A549 (cell line): Measurements from ENCODE around the gene DNAJC7. TPM values are rescaled to one million over a fixed set of nuclear protein-coding genes. Genes with fewer than 3 reads are reported as not detected.
A peak's percentile ranks its signal among the peaks of the same experiment; 100 is the strongest.

ENCODE experiments used
- ATAC-seq, 2 experiments: fragments of 200-7000 bp in 1 of 2; fragments of >200 bp in 1 of 2; cut with Nextera tagmentation in 1 of 2; cut with Tn5 transposase in 1 of 2; 3 replicates each; pipeline versions ENCODE4 v1.8.0 to v1.9.1; 2018 to 2020; ENCODE audit warnings: mild to moderate bottlenecking in 1 of 2, moderate library complexity in 1 of 2
- CTCF ChIA-PET: fragments of 300-600 bp; sonication (Branson Sonifier 250); formaldehyde crosslinking; extraction: SDS; loops from one replicate; lab custom pipeline; 2021; ENCODE audit warnings: antibody characterized with exemption, inconsistent platforms; lab: Yijun Ruan, JAX
- POLR2A ChIA-PET: fragments of 350-600 bp; formaldehyde crosslinking; extraction: SDS; loops from one replicate; lab custom pipeline; 2021; ENCODE audit warnings: antibody characterized with exemption, inconsistent platforms; lab: Yijun Ruan, JAX
- DNase-seq, 2 experiments: peaks; one replicate each; pipeline versions ENCODE4 v3.0.0 to v3.0.0-alpha.2; 2011 to 2016; ENCODE audit warnings: low read depth in 1 of 2, low spot score in 1 of 2
- FAIRE-seq: peaks from 2 replicates; lab custom pipeline; 2011; peaks lifted over from hg19 to GRCh38; lab: Jason Lieb, UNC
- H3K27ac ChIP-seq, 2 experiments: fragments of >200 bp; sonication (Bioruptor Twin); formaldehyde crosslinking; 3 replicates each; pipeline ENCODE4 v1.5.1; 2016 to 2017
- H3K4me1 ChIP-seq: fragments of >200 bp; sonication (Bioruptor Twin); formaldehyde crosslinking; 3 replicates; pipeline ENCODE4 v1.6.1; 2016
- H3K4me2 ChIP-seq: fragments of >200 bp; sonication (Bioruptor Twin); formaldehyde crosslinking; 3 replicates; pipeline ENCODE4 v1.6.1; 2016
- H3K4me3 ChIP-seq: fragments of >200 bp; sonication (Bioruptor Twin); formaldehyde crosslinking; 3 replicates; pipeline ENCODE4 v1.5.1; 2016
- H3K9me3 ChIP-seq: fragments of >200 bp; sonication (Bioruptor Twin); formaldehyde crosslinking; 3 replicates; pipeline ENCODE4 v1.6.1; 2016
- CBX2 ChIP-seq: fragments of 200-600 bp; sonication (generic); IDR thresholded peaks from 2 replicates; pipeline ENCODE4 v1.6.1; 2016; ENCODE audit warnings: low read depth, mild to moderate bottlenecking, borderline replicate concordance
- CHD4 ChIP-seq: fragments of 200-600 bp; sonication (generic); IDR thresholded peaks from 2 replicates; pipeline ENCODE4 v1.6.1; 2016; ENCODE audit warnings: antibody characterized with exemption, mild to moderate bottlenecking, borderline replicate concordance
- EHF ChIP-seq: fragments of 250-450 bp; sonication (Bioruptor Pico); IDR thresholded peaks from 2 replicates; pipeline ENCODE4 v1.5.0; 2020; ENCODE audit warnings: mild to moderate bottlenecking
- EHMT2 ChIP-seq: fragments of 200-600 bp; sonication (generic); IDR thresholded peaks from 2 replicates; pipeline ENCODE4 v1.6.1; 2016; ENCODE audit warnings: antibody characterized with exemption, low read depth, mild to moderate bottlenecking, moderate library complexity
- FOSL2 ChIP-seq, 2 experiments: fragments of 450-650 bp in 1 of 2; fragments of >200 bp in 1 of 2; sonication (Bioruptor Twin) in 1 of 2; formaldehyde crosslinking; IDR thresholded peaks; 2 replicates each; pipeline versions ENCODE4 v1.5.0 to v1.6.1; 2016 to 2020; ENCODE audit warnings: mild to moderate bottlenecking in 1 of 2, moderate library complexity in 1 of 2
- FOXS1 ChIP-seq: fragments of 250-450 bp; sonication (Bioruptor Pico); IDR thresholded peaks from 2 replicates; pipeline ENCODE4 v1.5.0; 2020; ENCODE audit warnings: mild to moderate bottlenecking, moderate library complexity
- GATA3 ChIP-seq: IDR thresholded peaks from 2 replicates; pipeline ENCODE4 v1.6.1; 2012; ENCODE audit warnings: borderline replicate concordance
- HDAC2 ChIP-seq: fragments of 200-600 bp; sonication (generic); IDR thresholded peaks from 2 replicates; pipeline ENCODE4 v1.6.1; 2016
- HEYL ChIP-seq: fragments of 250-450 bp; sonication (Bioruptor Pico); IDR thresholded peaks from 2 replicates; pipeline ENCODE4 v1.8.0; 2021; ENCODE audit warnings: mild to moderate bottlenecking, moderate library complexity
- HMGXB4 ChIP-seq: fragments of 250-450 bp; sonication (Bioruptor Pico); IDR thresholded peaks from 2 replicates; pipeline ENCODE4 v1.5.0; 2021; ENCODE audit warnings: mild to moderate bottlenecking, moderate library complexity, borderline replicate concordance
- HOXA7 ChIP-seq: fragments of 250-450 bp; sonication (Bioruptor Pico); IDR thresholded peaks from 2 replicates; pipeline ENCODE4 v1.5.0; 2020; ENCODE audit warnings: mild to moderate bottlenecking, moderate library complexity
- HOXB13 ChIP-seq: fragments of 250-450 bp; sonication (Bioruptor Pico); IDR thresholded peaks from 2 replicates; pipeline ENCODE4 v1.5.0; 2020; ENCODE audit warnings: low read depth, mild to moderate bottlenecking, moderate library complexity
- HOXB5 ChIP-seq: fragments of 250-450 bp; sonication (Bioruptor Pico); IDR thresholded peaks from 2 replicates; pipeline ENCODE4 v1.5.0; 2020; ENCODE audit warnings: mild to moderate bottlenecking, moderate library complexity
- JUNB ChIP-seq: fragments of >200 bp; sonication (Bioruptor Twin); formaldehyde crosslinking; IDR thresholded peaks from 2 replicates; pipeline ENCODE4 v1.6.1; 2016
- KDM5A ChIP-seq: fragments of 200-600 bp; sonication (generic); IDR thresholded peaks from 2 replicates; pipeline ENCODE4 v1.6.1; 2016; ENCODE audit warnings: antibody characterized with exemption, mild to moderate bottlenecking
- NFE2L2 ChIP-seq: fragments of 150-350 bp; conservative IDR thresholded peaks from 2 replicates; pipeline ENCODE4 v1.6.1; 2014; ENCODE audit warnings: low read length
- NPAS2 ChIP-seq: fragments of 250-450 bp; sonication (Bioruptor Pico); IDR thresholded peaks from 2 replicates; pipeline ENCODE4 v1.8.0; 2022; ENCODE audit warnings: mild to moderate bottlenecking, moderate library complexity, borderline replicate concordance
- PBX3 ChIP-seq: IDR thresholded peaks from 2 replicates; pipeline ENCODE4 v1.6.1; 2012
- POLR2A ChIP-seq: IDR thresholded peaks from 2 replicates; pipeline ENCODE4 v1.6.1; 2012; ENCODE audit warnings: mild to moderate bottlenecking, low read length
- POLR2AphosphoS2 ChIP-seq: conservative IDR thresholded peaks from 2 replicates; pipeline ENCODE4 v1.6.1; 2012; ENCODE audit warnings: low read length, improper control_type of control experiment, inconsistent platforms
- RAD21 ChIP-seq, 2 experiments: fragments of >200 bp in 1 of 2; sonication (Bioruptor Twin) in 1 of 2; formaldehyde crosslinking in 1 of 2; IDR thresholded peaks in 1 of 2; conservative IDR thresholded peaks in 1 of 2; 2 replicates in 1 of 2; 3 replicates in 1 of 2; pipeline ENCODE4 v1.6.1; 2012 to 2018; ENCODE audit warnings: inconsistent platforms in 1 of 2
- RCOR1 ChIP-seq: fragments of 150-350 bp; IDR thresholded peaks from 2 replicates; pipeline ENCODE4 v1.6.1; 2014; ENCODE audit warnings: antibody characterized with exemption, low read length, low read depth
- SMC3 ChIP-seq: fragments of >200 bp; sonication (Bioruptor Twin); formaldehyde crosslinking; IDR thresholded peaks from 3 replicates; pipeline ENCODE4 v1.6.1; 2018; ENCODE audit warnings: inconsistent platforms
- TFCP2L1 ChIP-seq: fragments of 250-450 bp; sonication (Bioruptor Pico); IDR thresholded peaks from 2 replicates; pipeline ENCODE4 v1.5.0; 2021; ENCODE audit warnings: mild to moderate bottlenecking
- TP53 ChIP-seq: fragments of 250-450 bp; sonication (Bioruptor Pico); IDR thresholded peaks from 2 replicates; pipeline ENCODE4 v1.5.0; 2021; ENCODE audit warnings: mild to moderate bottlenecking, moderate library complexity
- ZC3H11A ChIP-seq: fragments of 450-650 bp; IDR thresholded peaks from 2 replicates; pipeline ENCODE4 v1.6.1; 2014; ENCODE audit warnings: antibody characterized with exemption, mild to moderate bottlenecking
- ZFP36 ChIP-seq: fragments of 450-650 bp; IDR thresholded peaks from 2 replicates; pipeline ENCODE4 v1.6.1; 2014; ENCODE audit warnings: borderline replicate concordance; ENCODE audit not compliant: partially characterized antibody
- ZNF302 ChIP-seq: fragments of 250-450 bp; sonication (Bioruptor Pico); IDR thresholded peaks from 2 replicates; pipeline ENCODE4 v1.9.0; 2021; ENCODE audit warnings: inconsistent platforms, mild to moderate bottlenecking, moderate library complexity
- WGBS: methylation state at CpG from one replicate; pipeline ENCODE4 v1.1.6; 2017; ENCODE audit errors: missing lambda C conversion rate; 5-methylcytosine and 5-hydroxymethylcytosine counted together
- polyA plus RNA-seq, 4 experiments: library from polyadenylated mRNA; depleted of rRNA in 3 of 4; stranded (reverse); fragments of >200 nt; fragmentation: RNase III in 1 of 4; extraction: RNeasy Plus Mini Kit Qiagen cat#74134 plus additional on column Dnase treatment in 1 of 4; gene quantifications; 2 replicates in 3 of 4; 3 replicates in 1 of 4; pipeline ENCODE4 v1.2.3, GENCODE V29; 2011 to 2017
- TF ChIP-seq, protein P1 (sequence below): IDR thresholded peaks from 2 replicates; pipeline ENCODE4 v1.6.1; 2012; ENCODE audit warnings: low read depth, borderline replicate concordance
- TF ChIP-seq, protein P2 (sequence below): fragments of >200 bp; sonication (Bioruptor Twin); formaldehyde crosslinking; IDR thresholded peaks from 3 replicates; pipeline ENCODE4 v1.6.1; 2016
- TF ChIP-seq, protein P3 (sequence below): fragments of 200-600 bp; sonication (generic); IDR thresholded peaks from 2 replicates; pipeline ENCODE4 v1.6.1; 2016; ENCODE audit warnings: antibody characterized with exemption, mild to moderate bottlenecking, moderate library complexity

The DNAJC7 gene
- polyA plus RNA-seq, 2 of the 4 experiments (the other 2 are of a cell fraction), result 95.3 to 148 TPM

DNA sequence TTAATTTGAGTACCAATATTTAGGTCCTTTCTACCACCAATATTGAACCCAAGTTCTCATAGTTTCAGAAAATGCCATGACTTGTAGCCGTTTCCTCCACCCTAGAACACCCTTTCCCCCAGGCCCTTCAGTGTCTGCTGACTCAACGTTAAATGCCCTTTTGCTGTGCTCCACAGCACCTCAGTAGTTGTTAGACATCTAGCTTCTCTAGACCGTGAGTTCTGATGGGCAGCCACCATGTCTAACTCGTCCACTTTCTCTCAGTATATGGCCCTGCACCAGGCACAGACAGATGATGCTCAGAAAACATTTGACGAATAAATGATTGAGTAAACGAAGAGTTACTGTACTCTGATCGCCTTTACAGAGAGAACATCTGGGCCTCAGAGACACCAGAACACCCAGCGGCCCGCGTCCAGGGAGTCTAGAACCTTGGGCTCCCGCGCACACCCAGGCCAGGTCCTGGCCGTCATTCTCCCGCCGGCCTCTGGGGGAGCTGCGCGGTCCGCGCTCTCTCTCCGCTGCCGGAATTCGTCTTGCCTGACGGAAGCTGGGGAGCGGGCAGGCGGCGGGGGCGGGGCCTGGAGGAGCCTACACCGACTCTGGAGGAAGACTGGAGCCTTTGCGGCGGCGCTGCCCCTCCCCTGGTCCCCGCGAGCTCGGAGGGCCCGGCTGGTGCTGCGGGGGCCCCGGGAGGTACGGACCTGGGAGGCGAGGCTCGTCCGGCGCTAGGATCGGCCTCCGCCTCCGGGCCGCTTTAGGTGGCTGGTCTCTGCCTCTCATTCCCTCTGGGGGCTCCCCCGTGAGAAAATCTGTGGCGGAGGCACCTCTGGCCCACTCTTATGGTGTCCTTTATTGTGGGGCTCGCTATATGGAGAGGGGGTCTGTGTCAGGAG, 2.5 kb upstream of the DNAJC7 start, which contains the start of gene NKIRAS2:
NKIRAS2 (plus strand) TSS at position 582 of the 896 bp plus-strand sequence. CDS start 1,488 bp downstream, outside the sequence.
- peak; percentile 94 to 98 for DNase-seq
- 14% methylated on average over 22 of the region's 49 CpGs for WGBS
- peak within 1 kb of the TSS; percentile 92 to 93 for H3K27ac ChIP-seq
- peak; percentile 72 to 80 for ATAC-seq
- H3K9me3 ChIP-seq, result no peaks in the 10 kb centered on the region
- H3K4me2 ChIP-seq, result peak within 1 kb of the TSS; percentile 73
- ChIA-PET CTCF (interaction anchor here (0.5 to 19.4 kb wide), 29 partner anchors 10 to 549 kb away, joined by 3 to 658 read pairs (median 5); partner anchors contain the start of genes CNP, DHX58, HSPB9 and KAT2A), POLR2A (interaction anchor here (0.6 to 2.3 kb wide), 8 partner anchors 11 to 260 kb away, joined by 3 to 5 read pairs (median 4); partner anchors contain the start of genes CNP and ODAD4)
- H3K4me1 ChIP-seq, result peaks cover 40% of the 10 kb centered on the region
- FAIRE-seq, result no peak
- H3K4me3 ChIP-seq, result peak within 1 kb of the TSS; percentile 93
- TF ChIP-seq PBX3 (peak; percentile 38; the same call in 1 of the 2 replicates), NFE2L2 (no peak), RAD21 (conservative IDR thresholded peaks at IDR 0.05 in 1 of 2, IDR thresholded peaks at IDR 0.05 in 1 of 2) (no peak), SMC3 (0 out of 3 replicates have a peak, but pooled peaks have one; percentile 12), RCOR1 (no peak), POLR2A (peak; percentile 73), EHMT2 (peak; percentile 85), CHD4 (no peak; the same call in 1 of the 2 replicates), ZNF302 (CRISPR knock-in tag) (no peak), HDAC2 (no peak), JUNB (no peak), EHF (CRISPR knock-in tag) (0 out of 2 replicates have a peak, but pooled peaks have one; percentile 25), HMGXB4 (CRISPR knock-in tag) (no peak; the same call in 1 of the 2 replicates), FOXS1 (no peak), TFCP2L1 (no peak), FOSL2 (IDR thresholded peaks at IDR 0.05) (no peak), FOSL2 (CRISPR knock-in tag; IDR thresholded peaks at IDR 0.05) (0 out of 2 replicates have a peak, but pooled peaks have one; percentile 22), TP53 (CRISPR knock-in tag) (no peak), HOXB13 (CRISPR knock-in tag) (peak; percentile 35; the same call in 1 of the 2 replicates), HEYL (CRISPR knock-in tag) (no peak), HOXA7 (CRISPR knock-in tag) (no peak), KDM5A (0 out of 2 replicates have a peak, but pooled peaks have one; percentile 21), POLR2AphosphoS2 (no peak), NPAS2 (CRISPR knock-in tag) (no peak), HOXB5 (CRISPR knock-in tag) (0 out of 2 replicates have a peak, but pooled peaks have one; percentile 60), GATA3 (peak; percentile 31; the same call in 1 of the 2 replicates), ZFP36 (no peak), ZC3H11A (no peak), CBX2 (no peak)
- TF ChIP-seq, protein P1, sequence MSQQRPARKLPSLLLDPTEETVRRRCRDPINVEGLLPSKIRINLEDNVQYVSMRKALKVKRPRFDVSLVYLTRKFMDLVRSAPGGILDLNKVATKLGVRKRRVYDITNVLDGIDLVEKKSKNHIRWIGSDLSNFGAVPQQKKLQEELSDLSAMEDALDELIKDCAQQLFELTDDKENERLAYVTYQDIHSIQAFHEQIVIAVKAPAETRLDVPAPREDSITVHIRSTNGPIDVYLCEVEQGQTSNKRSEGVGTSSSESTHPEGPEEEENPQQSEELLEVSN, result no peak
- TF ChIP-seq, protein P2, sequence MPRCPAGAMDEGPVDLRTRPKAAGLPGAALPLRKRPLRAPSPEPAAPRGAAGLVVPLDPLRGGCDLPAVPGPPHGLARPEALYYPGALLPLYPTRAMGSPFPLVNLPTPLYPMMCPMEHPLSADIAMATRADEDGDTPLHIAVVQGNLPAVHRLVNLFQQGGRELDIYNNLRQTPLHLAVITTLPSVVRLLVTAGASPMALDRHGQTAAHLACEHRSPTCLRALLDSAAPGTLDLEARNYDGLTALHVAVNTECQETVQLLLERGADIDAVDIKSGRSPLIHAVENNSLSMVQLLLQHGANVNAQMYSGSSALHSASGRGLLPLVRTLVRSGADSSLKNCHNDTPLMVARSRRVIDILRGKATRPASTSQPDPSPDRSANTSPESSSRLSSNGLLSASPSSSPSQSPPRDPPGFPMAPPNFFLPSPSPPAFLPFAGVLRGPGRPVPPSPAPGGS, result peak; percentile 71; the same call in 1 of the 3 replicates
- TF ChIP-seq, protein P3, sequence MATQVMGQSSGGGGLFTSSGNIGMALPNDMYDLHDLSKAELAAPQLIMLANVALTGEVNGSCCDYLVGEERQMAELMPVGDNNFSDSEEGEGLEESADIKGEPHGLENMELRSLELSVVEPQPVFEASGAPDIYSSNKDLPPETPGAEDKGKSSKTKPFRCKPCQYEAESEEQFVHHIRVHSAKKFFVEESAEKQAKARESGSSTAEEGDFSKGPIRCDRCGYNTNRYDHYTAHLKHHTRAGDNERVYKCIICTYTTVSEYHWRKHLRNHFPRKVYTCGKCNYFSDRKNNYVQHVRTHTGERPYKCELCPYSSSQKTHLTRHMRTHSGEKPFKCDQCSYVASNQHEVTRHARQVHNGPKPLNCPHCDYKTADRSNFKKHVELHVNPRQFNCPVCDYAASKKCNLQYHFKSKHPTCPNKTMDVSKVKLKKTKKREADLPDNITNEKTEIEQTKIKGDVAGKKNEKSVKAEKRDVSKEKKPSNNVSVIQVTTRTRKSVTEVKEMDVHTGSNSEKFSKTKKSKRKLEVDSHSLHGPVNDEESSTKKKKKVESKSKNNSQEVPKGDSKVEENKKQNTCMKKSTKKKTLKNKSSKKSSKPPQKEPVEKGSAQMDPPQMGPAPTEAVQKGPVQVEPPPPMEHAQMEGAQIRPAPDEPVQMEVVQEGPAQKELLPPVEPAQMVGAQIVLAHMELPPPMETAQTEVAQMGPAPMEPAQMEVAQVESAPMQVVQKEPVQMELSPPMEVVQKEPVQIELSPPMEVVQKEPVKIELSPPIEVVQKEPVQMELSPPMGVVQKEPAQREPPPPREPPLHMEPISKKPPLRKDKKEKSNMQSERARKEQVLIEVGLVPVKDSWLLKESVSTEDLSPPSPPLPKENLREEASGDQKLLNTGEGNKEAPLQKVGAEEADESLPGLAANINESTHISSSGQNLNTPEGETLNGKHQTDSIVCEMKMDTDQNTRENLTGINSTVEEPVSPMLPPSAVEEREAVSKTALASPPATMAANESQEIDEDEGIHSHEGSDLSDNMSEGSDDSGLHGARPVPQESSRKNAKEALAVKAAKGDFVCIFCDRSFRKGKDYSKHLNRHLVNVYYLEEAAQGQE, result no peak
